D341Med (cell line): ENCODE data around the gene WDR11.

Experiments used
- DNase-seq: peaks from one replicate; pipeline ENCODE4 v3.0.0; 2012; ENCODE audit warnings: low spot score

The WDR11 gene

DNA sequence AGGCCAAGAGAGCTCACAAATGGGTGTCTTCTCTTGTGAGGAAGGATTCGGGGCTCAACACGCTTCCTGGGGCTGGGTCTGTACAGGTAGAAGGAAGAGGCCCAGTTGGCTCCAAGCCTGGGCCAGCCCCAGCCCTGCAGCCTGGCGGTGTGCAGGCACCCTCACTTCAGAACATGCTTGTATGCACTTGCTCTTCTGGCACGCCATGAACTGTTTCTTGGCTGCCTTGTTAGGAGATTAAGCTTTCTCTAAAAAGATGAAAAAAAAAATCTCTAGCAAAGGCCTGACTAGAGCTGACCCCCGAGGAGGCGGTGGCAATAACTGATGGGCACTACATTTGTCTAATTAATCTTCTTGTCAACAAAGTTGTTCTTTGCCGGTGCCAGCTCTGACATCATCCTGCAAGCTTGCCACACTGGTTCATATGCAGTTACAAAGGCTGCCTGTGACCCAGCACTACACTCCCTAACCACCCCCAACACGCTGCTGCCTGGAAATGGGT lies 94.7 kb downstream of the WDR11 start:
- no peak for DNase-seq

DNA sequence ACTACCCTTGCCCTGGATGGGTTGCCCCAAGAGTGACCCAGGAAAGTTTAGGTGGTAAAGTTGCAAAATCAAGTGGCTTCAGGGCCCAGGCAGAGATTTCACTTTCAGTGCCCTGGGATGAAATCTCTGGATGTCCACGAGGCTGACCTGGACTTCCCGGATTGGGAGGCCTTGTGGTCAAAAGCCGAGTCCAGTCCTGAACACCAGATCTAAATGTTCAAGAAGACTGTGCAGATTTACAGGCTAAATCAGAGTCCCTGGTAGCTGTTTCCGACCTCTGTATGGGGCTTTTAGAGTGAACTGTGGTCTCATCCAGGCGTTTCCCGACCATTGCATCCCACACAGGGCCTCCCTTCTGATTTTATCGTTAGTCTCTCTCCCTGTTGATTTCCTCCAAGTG lies 95.3 kb downstream of the WDR11 start:
- no peak for DNase-seq

- no peak for DNase-seq
Observed at GRCh38 chr10:120948889-120949608, 97.9 kb downstream of the WDR11 start.

DNA sequence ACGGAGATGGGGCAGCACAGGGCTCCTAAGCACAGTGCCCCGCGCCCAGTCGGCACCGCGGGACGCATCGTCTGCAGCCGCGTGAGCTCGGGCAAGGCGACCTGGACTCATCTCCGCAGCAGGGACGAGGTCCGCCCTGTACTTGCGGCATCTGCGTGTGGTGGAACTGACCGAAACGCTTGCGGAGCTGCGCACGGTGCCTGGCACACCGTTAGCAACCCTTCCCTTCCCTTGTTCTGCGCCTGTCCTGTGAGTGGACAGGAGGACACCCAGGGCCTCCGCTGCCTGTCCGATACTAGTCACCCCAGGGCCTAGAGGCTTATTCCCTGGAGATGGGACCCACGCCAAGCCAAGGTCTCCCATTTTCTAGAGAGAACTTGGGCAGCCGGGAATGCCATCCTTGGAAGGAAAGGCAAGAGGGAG lies 98.5 kb downstream of the WDR11 start:
- DNase-seq: no peak

DNA sequence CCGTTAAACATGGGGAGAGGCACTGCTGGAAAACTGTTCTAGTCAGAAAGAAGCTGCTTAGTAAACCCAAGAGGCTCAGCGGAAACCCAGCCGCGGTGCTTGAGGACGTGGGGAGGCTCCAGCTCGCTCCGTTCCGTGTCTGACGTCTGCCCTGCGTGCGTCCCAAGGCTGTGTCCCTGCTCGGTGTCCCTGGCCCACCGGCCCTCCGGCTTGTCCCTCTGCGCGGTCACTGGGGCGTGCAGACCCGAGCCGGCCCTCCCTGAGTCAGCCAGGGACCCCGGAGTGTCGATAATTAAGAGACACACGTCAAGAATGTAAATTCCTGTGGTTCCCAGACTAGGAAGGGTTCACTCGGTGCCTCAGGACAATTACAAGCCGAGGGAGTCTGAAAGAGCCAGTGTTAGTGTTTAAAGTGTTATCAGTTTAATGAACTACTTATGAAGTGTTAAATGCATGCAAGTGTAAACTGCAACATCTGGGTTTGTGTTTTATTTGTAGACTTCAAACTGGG lies 98.9 kb downstream of the WDR11 start:
- DNase-seq: no peak

DNA sequence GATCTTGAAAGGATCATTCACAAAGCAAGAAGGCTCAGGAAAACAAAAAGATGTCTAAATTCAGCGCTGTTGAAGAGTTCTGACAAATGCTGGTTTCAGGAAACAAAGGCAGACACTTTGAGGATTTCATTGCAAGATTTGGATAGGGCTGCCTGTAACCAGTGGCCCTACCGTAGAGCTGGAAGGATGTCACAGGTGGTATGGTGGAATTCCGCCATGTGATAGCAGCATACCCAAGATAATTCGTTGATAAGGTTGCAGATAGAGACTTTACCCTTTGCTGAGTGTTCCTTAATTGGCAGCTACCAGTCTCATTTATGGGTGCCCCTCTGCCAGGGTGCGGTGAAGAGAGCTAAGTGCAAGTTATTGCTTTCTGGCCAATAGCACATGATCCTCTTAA lies 100.1 kb downstream of the WDR11 start:
- no peak for DNase-seq

DNA sequence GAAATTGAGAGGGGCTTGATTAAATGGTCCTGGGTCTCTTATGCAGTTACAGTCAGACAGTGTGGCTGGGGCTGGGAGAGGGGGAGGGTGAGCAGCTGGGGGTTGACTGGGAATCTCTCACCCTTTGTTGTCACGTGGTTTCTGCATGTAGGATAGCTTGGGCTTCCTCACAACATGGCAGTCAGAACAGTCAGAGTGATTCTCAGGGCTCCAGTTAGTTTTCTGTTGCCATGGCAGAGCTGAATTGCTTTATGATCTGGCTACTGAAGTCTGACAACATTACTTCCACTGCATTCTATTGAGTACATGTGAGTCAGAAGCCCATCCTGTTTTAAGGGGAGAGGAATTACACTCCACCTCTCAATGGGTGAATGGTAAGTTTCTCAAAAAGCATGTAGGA lies 102.7 kb downstream of the WDR11 start:
- DNase-seq: no peak
